ENCODE results near the gene AMDHD2.
A peak's percentile ranks its signal among the peaks of the same experiment; 100 is the strongest.
"Not testable (repeated sequence)": the region's sequence is repeated elsewhere in the genome, so short reads cannot be mapped to it uniquely, and the experiment has no call there.

Gene AMDHD2

GRCh38 chr16:2520097-2520783, at the start of gene AMDHD2:
AMDHD2 (plus strand) TSS chr16:2520371; CDS start chr16:2520459, 88 bp downstream.
- peak in 13 of 14 donors; percentile 40 to 90 (median 80) for DNase-seq

- DNase-seq, result no peak
Observed at GRCh38 chr16:2470603-2471015, 49.6 kb upstream of the AMDHD2 start.

GRCh38 chr16:2471016-2471652, 49.0 kb upstream of the AMDHD2 start, which contains the start of gene NTN3:
NTN3 (plus strand) TSS chr16:2471297; CDS start chr16:2471702, 405 bp downstream.
- peak in 1 of 14 donors; percentile 25 for DNase-seq

- no peak for DNase-seq
Observed at GRCh38 chr16:2471653-2472487, 48.3 kb upstream of the AMDHD2 start.

- DNase-seq, result no peak
Observed at GRCh38 chr16:2472488-2472864, 47.7 kb upstream of the AMDHD2 start.

- no peak for DNase-seq
Observed at GRCh38 chr16:2472885-2473445, 47.2 kb upstream of the AMDHD2 start.

GRCh38 chr16:2473446-2473926, 46.7 kb upstream of the AMDHD2 start:
- DNase-seq, result no peak

- peak in 8 of 14 donors; percentile 13 to 57 (median 36) for DNase-seq
Observed at GRCh38 chr16:2473999-2474876, 45.9 kb upstream of the AMDHD2 start.

- DNase-seq, result peak in 12 of 14 donors; percentile 65 to 93 (median 77)
Observed at GRCh38 chr16:2474877-2475412, 45.2 kb upstream of the AMDHD2 start, which contains the start of gene TBC1D24. TBC1D24 (plus strand) TSS chr16:2475127; CDS start chr16:2496149, 21,022 bp downstream.

GRCh38 chr16:2475413-2476344, 44.5 kb upstream of the AMDHD2 start:
- DNase-seq, result no peak

- DNase-seq, result no peak
Observed at GRCh38 chr16:2476345-2476720, 43.8 kb upstream of the AMDHD2 start.

- no peak for DNase-seq
Observed at GRCh38 chr16:2476741-2477140, 43.4 kb upstream of the AMDHD2 start.

- no peak for DNase-seq
Observed at GRCh38 chr16:2477327-2477726, 42.8 kb upstream of the AMDHD2 start.

GRCh38 chr16:2478279-2478678, 41.9 kb upstream of the AMDHD2 start:
- no peak for DNase-seq

GRCh38 chr16:2479996-2480395, 40.2 kb upstream of the AMDHD2 start:
- not testable (repeated sequence) for DNase-seq

- no peak for DNase-seq
Observed at GRCh38 chr16:2480948-2481347, 39.2 kb upstream of the AMDHD2 start.

GRCh38 chr16:2481676-2482075, 38.5 kb upstream of the AMDHD2 start:
- peak in 1 of 14 donors; percentile 27 for DNase-seq

- no peak for DNase-seq
Observed at GRCh38 chr16:2482249-2482648, 37.9 kb upstream of the AMDHD2 start.

GRCh38 chr16:2482708-2483534, 37.2 kb upstream of the AMDHD2 start:
- DNase-seq, result peak in 11 of 14 donors; percentile 35 to 73 (median 55)
